G401 (cell line): ENCODE measurements around the gene FBH1. TPM values are rescaled to one million over a fixed set of nuclear protein-coding genes. Genes with fewer than 3 reads are reported as not detected.

Experiments used
- DNase-seq: peaks from one replicate; pipeline ENCODE4 v3.0.0-alpha.2; 2015; ENCODE audit warnings: low spot score
- in situ Hi-C: cut with HindIII; loops from 2 replicates; pipeline ENCODE4 v1.10.0; 2016; ENCODE audit warnings: low sequenced_read_pairs, mixed read lengths
- total RNA-seq: library from RNA; depleted of rRNA; stranded (reverse); fragments of >200 nt; shearing (Covaris generic); gene quantifications from 2 replicates; pipeline ENCODE4 v1.2.3, GENCODE V29; 2014

FBH1 gene
- total RNA-seq, 1 experiment from 2014 or later, result 50.2 TPM

GRCh38 chr10:5968037-5968680 lies 78.1 kb downstream of the FBH1 start:
- no peak for DNase-seq
- in situ Hi-C loops, result no loop called here

- DNase-seq, result no peak
- in situ Hi-C loops, result no loop called here
These were observed 78.8 kb downstream of the FBH1 start for GRCh38 chr10:5968681-5969453.

- in situ Hi-C loops, result no loop called here
These were observed 80.0 kb downstream of the FBH1 start for GRCh38 chr10:5970066-5970465.

GRCh38 chr10:5970527-5970926 lies 80.5 kb downstream of the FBH1 start:
- in situ Hi-C loops, result no loop called here
- no peak for DNase-seq

More at GRCh38 chr10:5970066-5970465, 80.0 kb downstream of the FBH1 start:
- DNase-seq, result no peak

GRCh38 chr10:5971315-5971832 lies 81.3 kb downstream of the FBH1 start:
- in situ Hi-C loops, result no loop called here
- no peak for DNase-seq

- in situ Hi-C loops, result no loop called here
These were observed 81.8 kb downstream of the FBH1 start for GRCh38 chr10:5971886-5972285.

GRCh38 chr10:5973069-5973468 lies 83.0 kb downstream of the FBH1 start:
- DNase-seq, result no peak
- in situ Hi-C loops, result no loop called here

More at GRCh38 chr10:5971886-5972285, 81.8 kb downstream of the FBH1 start:
- DNase-seq, result no peak

GRCh38 chr10:5975641-5976473 lies 85.8 kb downstream of the FBH1 start:
- DNase-seq, result peak; percentile 3
- in situ Hi-C loops, result no loop called here

- DNase-seq, result no peak
- in situ Hi-C loops, result no loop called here
These were observed 86.7 kb downstream of the FBH1 start for GRCh38 chr10:5976512-5977470.

- no peak for DNase-seq
- in situ Hi-C loops, result no loop called here
These were observed 87.6 kb downstream of the FBH1 start, which contains the start of gene IL15RA for GRCh38 chr10:5977471-5978229. IL15RA (minus strand) TSS chr10:5977543; CDS start chr10:5977492, 51 bp downstream.

GRCh38 chr10:5978230-5978489 lies 88.1 kb downstream of the FBH1 start:
- DNase-seq, result no peak
- in situ Hi-C loops, result no loop called here

- in situ Hi-C loops, result no loop called here
- DNase-seq, result no peak
These were observed 91.5 kb downstream of the FBH1 start for GRCh38 chr10:5981529-5981928.

GRCh38 chr10:5983774-5984173 lies 93.7 kb downstream of the FBH1 start:
- no peak for DNase-seq
- in situ Hi-C loops, result no loop called here

GRCh38 chr10:5985029-5985428 lies 95.0 kb downstream of the FBH1 start:
- in situ Hi-C loops, result no loop called here
- DNase-seq, result no peak
